ENCODE measurements around the gene ASCL2. TPM values are rescaled to one million over a fixed set of nuclear protein-coding genes. Genes with fewer than 3 reads are reported as not detected.

ASCL2 gene
- total RNA-seq, 1 experiment from 2014 or later: 0.35 TPM

GRCh38 chr11:2264366-2265053 is 5.9 kb downstream of the ASCL2 start:
- no CpG with 5 or more reads among the region's 22 CpGs for WGBS (ENCODE audit: extremely low coverage, insufficient read length, low lambda C conversion rate)
- no peaks in the 10 kb centered on the region for H3K4me1 ChIP-seq (ENCODE audit: insufficient read depth, low read length)

More at GRCh38 chr11:2264366-2265053, 5.9 kb downstream of the ASCL2 start:
- Histone ChIP-seq H3K23ac (ENCODE audit: insufficient read length, low read depth, low read length) (no peak overlapping the region), H3K79me2 (ENCODE audit: insufficient read depth, low read length) (no peaks in the 10 kb centered on the region), H4K20me1 (ENCODE audit: control insufficient read depth, insufficient read depth, insufficient read length) (peaks cover 4% of the 10 kb centered on the region), H3K18ac (ENCODE audit: insufficient read length, low read depth, low read length) (no peak overlapping the region), H2AFZ (ENCODE audit: low read length) (no peak overlapping the region), H4K8ac (replicated peaks; ENCODE audit: insufficient read length, low read depth, low read length) (no peak overlapping the region), H3K27ac (ENCODE audit: insufficient read length, low read depth, low read length) (no peak overlapping the region), H4K5ac (ENCODE audit: insufficient read length, low read depth, low read length) (no peak overlapping the region), H2BK15ac (ENCODE audit: low read depth, low read length) (no peak overlapping the region), H3K14ac (ENCODE audit: insufficient read depth, low read length) (no peak overlapping the region), H3K4ac (ENCODE audit: low read depth, low read length) (no peak overlapping the region), H3K9me3 (ENCODE audit: control insufficient read depth, low read depth, low read length) (no peaks in the 10 kb centered on the region), H3K23me2 (ENCODE audit: insufficient read length, low read depth, low read length, poor library complexity, severe bottlenecking) (peaks cover 3% of the 10 kb centered on the region), H3K56ac (ENCODE audit: insufficient read length, low read depth, low read length) (no peak overlapping the region), H3K9ac (ENCODE audit: extremely low read depth, insufficient read length, low read length) (no peak overlapping the region), H3K79me1 (ENCODE audit: insufficient read depth, low read depth, low read length, poor library complexity, severe bottlenecking) (no peaks in the 10 kb centered on the region), H2BK20ac (ENCODE audit: low read depth, low read length, poor library complexity, severe bottlenecking) (no peak overlapping the region), H3K4me2 (ENCODE audit: insufficient read depth, insufficient read length, low read length) (no peak overlapping the region), H3K27me3 (ENCODE audit: insufficient read depth, low read length) (peaks cover 11% of the 10 kb centered on the region; the same call in 1 of the 2 replicates), H2AK5ac (ENCODE audit: insufficient read length, low read length) (no peak overlapping the region), H3T11ph (ENCODE audit: low read length) (no peak overlapping the region), H4K91ac (ENCODE audit: insufficient read length, low read depth, low read length) (no peak overlapping the region), H2BK5ac (ENCODE audit: insufficient read length, low read length) (no peak overlapping the region), H2BK120ac (ENCODE audit: low read depth, low read length, poor library complexity, severe bottlenecking) (no peak overlapping the region), H2BK12ac (ENCODE audit: insufficient read length, low read depth, low read length) (no peak overlapping the region)
- no peaks in the 10 kb centered on the region; a peak in 2 of 5 replicates for H3K9me3 Mint-ChIP-seq
- no peak for DNase-seq
- TF ChIP-seq CTCF (conservative IDR thresholded peaks at IDR 0.05): no peak
- H3K36me3 Mint-ChIP-seq (ENCODE audit: insufficient read depth in 1 of 3, low read depth in 3 of 3): no peaks in the 10 kb centered on the region
- no peak overlapping the region for H3K27ac Mint-ChIP-seq
- H3K4me3 Mint-ChIP-seq: no peak overlapping the region
- H3K4me1 Mint-ChIP-seq: peaks cover 4 to 8% of the 10 kb centered on the region in 2 experiments
- H3K27me3 Mint-ChIP-seq (ENCODE audit: low read depth): peaks cover 66% of the 10 kb centered on the region

All from H9 (cell line).